ENCODE measurements around the gene EPG5. TPM values are rescaled to one million over a fixed set of nuclear protein-coding genes. Genes with fewer than 3 reads are reported as not detected.

The EPG5 gene
- total RNA-seq, 2 donors from 2014 or later: 25.3 to 33.6 TPM

DNA sequence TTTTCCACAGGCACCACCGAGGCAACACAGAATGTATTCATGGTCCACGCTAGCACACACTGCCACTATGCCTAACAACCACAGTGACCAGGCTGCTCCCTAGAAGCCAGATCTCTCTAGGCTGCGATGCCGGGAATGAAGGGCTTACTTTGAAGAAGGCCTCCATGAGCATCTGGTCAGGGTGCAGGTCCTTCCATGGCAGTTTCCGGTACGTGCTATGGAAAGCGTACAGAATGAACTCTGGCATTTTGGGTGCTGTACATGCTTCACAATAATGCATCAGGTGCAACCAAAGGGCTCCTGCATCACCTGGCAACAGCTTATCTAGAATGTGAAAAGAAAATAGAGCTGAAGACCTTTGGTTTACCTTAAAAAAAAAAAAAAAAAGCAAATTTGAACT lies 96.7 kb downstream of the EPG5 start:
- no peak overlapping the region for H3K4me3 ChIP-seq
- H3K27me3 ChIP-seq: no peaks in the 10 kb centered on the region
- DNase-seq (ENCODE audit: low spot score): no peak
- H3K36me3 ChIP-seq: peaks cover 60% of the 10 kb centered on the region
- no peaks in the 10 kb centered on the region for H3K4me1 ChIP-seq
- TF ChIP-seq, protein P1, sequence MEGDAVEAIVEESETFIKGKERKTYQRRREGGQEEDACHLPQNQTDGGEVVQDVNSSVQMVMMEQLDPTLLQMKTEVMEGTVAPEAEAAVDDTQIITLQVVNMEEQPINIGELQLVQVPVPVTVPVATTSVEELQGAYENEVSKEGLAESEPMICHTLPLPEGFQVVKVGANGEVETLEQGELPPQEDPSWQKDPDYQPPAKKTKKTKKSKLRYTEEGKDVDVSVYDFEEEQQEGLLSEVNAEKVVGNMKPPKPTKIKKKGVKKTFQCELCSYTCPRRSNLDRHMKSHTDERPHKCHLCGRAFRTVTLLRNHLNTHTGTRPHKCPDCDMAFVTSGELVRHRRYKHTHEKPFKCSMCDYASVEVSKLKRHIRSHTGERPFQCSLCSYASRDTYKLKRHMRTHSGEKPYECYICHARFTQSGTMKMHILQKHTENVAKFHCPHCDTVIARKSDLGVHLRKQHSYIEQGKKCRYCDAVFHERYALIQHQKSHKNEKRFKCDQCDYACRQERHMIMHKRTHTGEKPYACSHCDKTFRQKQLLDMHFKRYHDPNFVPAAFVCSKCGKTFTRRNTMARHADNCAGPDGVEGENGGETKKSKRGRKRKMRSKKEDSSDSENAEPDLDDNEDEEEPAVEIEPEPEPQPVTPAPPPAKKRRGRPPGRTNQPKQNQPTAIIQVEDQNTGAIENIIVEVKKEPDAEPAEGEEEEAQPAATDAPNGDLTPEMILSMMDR (IDR thresholded peaks at IDR 0.05): no peak
- no peaks in the 10 kb centered on the region for H3K9me3 ChIP-seq
- no peak overlapping the region for H3K27ac ChIP-seq

DNA sequence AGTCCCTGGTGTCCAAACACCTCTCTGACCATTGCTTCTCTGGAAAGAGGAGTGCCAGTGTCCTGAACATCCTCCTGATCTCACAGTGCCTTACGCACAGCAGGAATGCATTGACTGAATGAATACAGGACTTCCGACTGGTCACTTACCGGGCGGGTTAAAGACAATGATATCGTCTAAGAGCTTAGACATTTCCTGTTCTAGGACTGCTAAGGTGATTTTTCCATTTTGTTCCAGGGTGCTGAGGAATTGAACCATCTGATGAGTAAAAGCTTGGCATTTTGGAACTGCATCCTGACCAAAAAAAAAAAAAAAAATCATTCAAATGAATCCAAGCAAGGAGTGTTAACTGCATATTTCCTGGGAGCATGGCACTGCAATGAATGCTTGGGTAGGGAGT lies 101.7 kb downstream of the EPG5 start:
- H3K27ac ChIP-seq: no peak overlapping the region
- DNase-seq (ENCODE audit: low spot score): no peak
- TF ChIP-seq, protein P1 (IDR thresholded peaks at IDR 0.05): no peak
- H3K36me3 ChIP-seq: peaks cover 76% of the 10 kb centered on the region
- H3K4me1 ChIP-seq: no peaks in the 10 kb centered on the region
- no peaks in the 10 kb centered on the region for H3K9me3 ChIP-seq
- no peaks in the 10 kb centered on the region for H3K27me3 ChIP-seq
- no peak overlapping the region for H3K4me3 ChIP-seq

DNA sequence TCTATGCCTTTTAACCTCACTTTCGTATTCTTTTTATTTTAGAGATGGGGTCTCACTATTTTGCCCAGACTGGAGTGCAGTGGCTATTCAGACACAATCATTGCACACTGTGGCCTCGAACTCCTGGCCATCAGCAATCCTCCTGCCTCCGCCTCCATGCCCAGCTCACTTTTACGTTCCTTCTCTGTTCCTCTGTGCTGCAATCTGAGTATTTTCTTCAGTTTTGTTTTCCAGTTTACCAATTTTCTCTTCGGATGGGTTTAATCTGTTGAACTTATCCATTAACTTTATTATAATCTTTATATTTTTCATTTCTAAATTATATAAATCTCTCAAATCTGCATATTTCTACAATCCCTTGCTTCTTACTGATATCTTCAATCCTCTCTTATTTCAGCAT lies 103.0 kb downstream of the EPG5 start:
- Histone ChIP-seq H3K36me3 (peaks cover 83% of the 10 kb centered on the region), H3K27me3 (no peaks in the 10 kb centered on the region), H3K4me3 (no peak overlapping the region), H3K4me1 (no peaks in the 10 kb centered on the region), H3K27ac (no peak overlapping the region), H3K9me3 (no peaks in the 10 kb centered on the region)
- no peak for DNase-seq (ENCODE audit: low spot score)
- TF ChIP-seq, protein P1 (IDR thresholded peaks at IDR 0.05): no peak

DNA sequence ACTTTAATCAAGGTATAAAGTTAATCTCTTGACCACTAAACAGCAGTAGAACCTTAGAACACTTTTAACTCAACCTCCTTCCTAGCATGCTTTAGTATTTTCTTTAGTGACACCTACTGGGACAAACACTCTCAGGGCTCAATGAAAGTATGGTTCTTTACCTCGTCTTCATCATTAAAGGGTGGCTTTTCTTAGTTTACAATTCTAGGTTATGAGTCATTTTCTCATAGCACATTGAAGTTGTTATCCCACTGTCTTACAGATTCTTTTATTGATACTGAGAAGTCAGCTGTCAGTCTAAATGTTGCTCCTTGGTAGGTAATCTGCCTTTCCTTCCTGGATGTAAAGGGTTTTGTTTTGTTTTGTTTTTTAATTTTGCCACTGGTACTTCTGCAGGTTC lies 103.7 kb downstream of the EPG5 start:
- TF ChIP-seq, protein P1 (IDR thresholded peaks at IDR 0.05): no peak
- H3K4me3 ChIP-seq: no peak overlapping the region
- H3K4me1 ChIP-seq: no peaks in the 10 kb centered on the region
- H3K9me3 ChIP-seq: no peaks in the 10 kb centered on the region
- peaks cover 88% of the 10 kb centered on the region for H3K36me3 ChIP-seq
- no peak overlapping the region for H3K27ac ChIP-seq
- no peak for DNase-seq (ENCODE audit: low spot score)
- H3K27me3 ChIP-seq: no peaks in the 10 kb centered on the region

DNA sequence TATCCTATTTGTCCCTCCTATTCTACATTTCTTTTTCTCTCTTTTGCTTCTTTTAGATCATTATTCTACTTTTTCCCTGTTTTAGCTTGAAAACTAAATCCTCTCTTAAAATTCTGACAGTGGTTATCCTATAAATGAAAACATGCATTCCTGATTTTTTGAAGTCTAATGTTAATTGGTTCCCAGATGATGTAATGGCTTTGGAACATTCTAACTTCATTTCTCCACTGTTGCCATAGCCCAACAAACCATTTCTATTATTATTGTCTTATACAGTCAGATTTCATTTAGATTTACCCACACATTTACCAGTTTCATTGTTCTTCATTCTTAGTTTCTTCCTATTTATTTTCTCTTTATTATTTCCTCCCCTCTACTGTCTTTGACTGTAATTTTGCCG lies 105.2 kb downstream of the EPG5 start:
- H3K36me3 ChIP-seq: peaks cover 88% of the 10 kb centered on the region
- TF ChIP-seq, protein P1 (IDR thresholded peaks at IDR 0.05): no peak
- DNase-seq (ENCODE audit: low spot score): no peak
- H3K27ac ChIP-seq: no peak overlapping the region
- H3K4me1 ChIP-seq: no peaks in the 10 kb centered on the region
- no peaks in the 10 kb centered on the region for H3K27me3 ChIP-seq
- H3K9me3 ChIP-seq: no peaks in the 10 kb centered on the region
- H3K4me3 ChIP-seq: no peak overlapping the region

DNA sequence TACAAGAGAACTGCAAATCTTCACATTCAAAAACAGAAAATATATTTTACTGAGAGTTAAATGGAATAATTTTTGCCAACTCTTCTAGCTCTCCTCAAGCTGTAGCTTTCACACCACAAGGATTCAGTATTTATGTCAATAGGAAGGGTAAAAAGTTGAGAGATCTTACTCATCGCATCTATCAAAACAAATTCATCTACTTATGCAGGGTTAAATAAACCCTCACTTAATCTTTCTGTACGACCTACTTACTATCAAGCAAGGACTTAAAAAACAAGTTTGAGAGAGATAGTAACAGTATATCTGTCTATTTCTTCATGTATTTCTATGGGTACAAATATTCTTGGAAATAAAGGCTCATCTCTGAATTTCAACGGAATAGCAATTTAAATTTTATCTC lies 106.2 kb downstream of the EPG5 start:
- TF ChIP-seq, protein P1 (IDR thresholded peaks at IDR 0.05): no peak
- Histone ChIP-seq H3K4me1 (no peaks in the 10 kb centered on the region), H3K4me3 (no peak overlapping the region), H3K9me3 (no peaks in the 10 kb centered on the region), H3K27me3 (no peaks in the 10 kb centered on the region), H3K27ac (no peak overlapping the region), H3K36me3 (peaks cover 86% of the 10 kb centered on the region)
- no peak for DNase-seq (ENCODE audit: low spot score)

Measured in right atrium auricular region (tissue), 2 donors.